Kidney capillary endothelial cell (primary cell): ENCODE data around the gene TFB1M.

Experiments used
- DNase-seq: peaks from one replicate; pipeline ENCODE4 v3.0.0-alpha.2; 2018; ENCODE audit warnings: low spot score

The TFB1M gene

GRCh38 chr6:155297669-155298068, 16.6 kb downstream of the TFB1M start:
- no peak for DNase-seq

- DNase-seq: no peak
Observed at GRCh38 chr6:155292711-155293110, 21.6 kb downstream of the TFB1M start.

- DNase-seq: no peak
Observed at GRCh38 chr6:155291291-155291690, 23.0 kb downstream of the TFB1M start.

GRCh38 chr6:155290491-155290890, 23.8 kb downstream of the TFB1M start:
- no peak for DNase-seq

GRCh38 chr6:155287762-155288161, 26.5 kb downstream of the TFB1M start:
- no peak for DNase-seq

- DNase-seq: no peak
Observed at GRCh38 chr6:155284775-155285174, 29.5 kb downstream of the TFB1M start.

- DNase-seq: no peak
Observed at GRCh38 chr6:155278319-155279049, 35.8 kb downstream of the TFB1M start.

GRCh38 chr6:155276638-155277037, 37.6 kb downstream of the TFB1M start:
- no peak for DNase-seq

- no peak for DNase-seq
Observed at GRCh38 chr6:155275808-155276480, 38.3 kb downstream of the TFB1M start.

GRCh38 chr6:155274533-155274932, 39.8 kb downstream of the TFB1M start:
- no peak for DNase-seq

- DNase-seq: no peak
Observed at GRCh38 chr6:155274106-155274505, 40.2 kb downstream of the TFB1M start.

GRCh38 chr6:155273431-155273830, 40.9 kb downstream of the TFB1M start:
- peak; percentile 33 for DNase-seq

- no peak for DNase-seq
Observed at GRCh38 chr6:155272353-155273232, 41.7 kb downstream of the TFB1M start.

- DNase-seq: no peak
Observed at GRCh38 chr6:155271145-155271544, 43.1 kb downstream of the TFB1M start.

GRCh38 chr6:155270561-155271091, 43.7 kb downstream of the TFB1M start:
- DNase-seq: no peak

- DNase-seq: no peak
Observed at GRCh38 chr6:155269765-155270164, 44.5 kb downstream of the TFB1M start.

GRCh38 chr6:155268088-155268867, 46.0 kb downstream of the TFB1M start:
- peak; percentile 36 for DNase-seq

GRCh38 chr6:155267411-155267810, 46.9 kb downstream of the TFB1M start:
- DNase-seq: no peak

- no peak for DNase-seq
Observed at GRCh38 chr6:155265843-155266535, 48.3 kb downstream of the TFB1M start.

- DNase-seq: no peak
Observed at GRCh38 chr6:155264693-155265320, 49.5 kb downstream of the TFB1M start.
